HCT116 (cell line): ENCODE measurements around the gene GSTO2.

ENCODE experiments used
- CEBPB ChIP-seq: IDR thresholded peaks from 2 replicates; pipeline ENCODE4 v1.6.1; 2012; ENCODE audit warnings: low read depth
- EZH2 ChIP-seq: fragments of 200-600 bp; sonication (generic); IDR thresholded peaks from 2 replicates; pipeline ENCODE4 v1.6.1; 2017; ENCODE audit warnings: antibody characterized with exemption, mixed run types
- EZH2phosphoT487 ChIP-seq: fragments of 200-600 bp; IDR thresholded peaks from 2 replicates; pipeline ENCODE4 v1.6.1; 2018; ENCODE audit warnings: antibody characterized with exemption, borderline replicate concordance
- POLR2AphosphoS5 ChIP-seq: IDR thresholded peaks from 2 replicates; pipeline ENCODE4 v1.6.1; 2011; ENCODE audit warnings: mild to moderate bottlenecking, low read depth, low read length, moderate library complexity
- YY1 ChIP-seq: IDR thresholded peaks from 2 replicates; pipeline ENCODE4 v1.6.1; 2011; ENCODE audit warnings: low read length, low read depth, moderate library complexity, mild to moderate bottlenecking; ENCODE audit not compliant: insufficient replicate concordance; ENCODE audit errors: extremely low read depth
- TF ChIP-seq, protein P1 (sequence below), 3 experiments: fragments of 200-600 bp in 1 of 3; sonication (generic) in 1 of 3; IDR thresholded peaks in 2 of 3; conservative IDR thresholded peaks in 1 of 3; 2 replicates each; pipeline ENCODE4 v1.5.1; 2012 to 2017; ENCODE audit warnings: low read depth in 2 of 3, low read length in 2 of 3, antibody characterized with exemption in 1 of 3, borderline replicate concordance in 1 of 3, control low read depth in 1 of 3, mild to moderate bottlenecking in 1 of 3, mixed read lengths in 1 of 3, mixed run types in 1 of 3, moderate library complexity in 1 of 3; ENCODE audit not compliant: insufficient read depth in 1 of 3
- TF ChIP-seq, protein P2 (sequence below): IDR thresholded peaks from 2 replicates; pipeline ENCODE4 v1.6.1; 2012
- TF ChIP-seq, protein P3 (sequence below): IDR thresholded peaks from 2 replicates; pipeline ENCODE4 v1.6.1; 2012; ENCODE audit warnings: low read depth

DNA sequence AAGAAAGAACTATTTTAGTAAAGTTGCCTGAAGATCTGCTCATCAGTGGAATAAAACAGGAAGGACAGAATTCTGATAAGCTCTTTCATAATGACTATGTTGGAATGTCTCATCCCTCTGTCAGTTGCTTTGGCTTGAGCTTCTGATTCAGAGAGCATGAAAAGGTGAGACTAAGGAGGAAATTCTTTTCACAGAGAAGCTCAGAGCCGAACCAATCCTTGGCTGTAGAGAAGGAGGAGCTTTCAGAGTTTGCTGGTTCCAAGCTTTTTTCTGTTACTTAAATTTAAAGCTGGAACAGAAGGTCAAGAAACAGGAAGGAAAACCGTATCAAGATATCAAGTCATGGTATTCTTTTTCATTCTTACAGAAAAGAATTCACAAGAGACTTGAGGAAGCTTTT, 24.0 kb downstream of the GSTO2 start:
- TF ChIP-seq POLR2AphosphoS5 (no peak), EZH2 (no peak), YY1 (no peak), EZH2phosphoT487 (no peak), CEBPB (no peak)
- TF ChIP-seq, protein P1, sequence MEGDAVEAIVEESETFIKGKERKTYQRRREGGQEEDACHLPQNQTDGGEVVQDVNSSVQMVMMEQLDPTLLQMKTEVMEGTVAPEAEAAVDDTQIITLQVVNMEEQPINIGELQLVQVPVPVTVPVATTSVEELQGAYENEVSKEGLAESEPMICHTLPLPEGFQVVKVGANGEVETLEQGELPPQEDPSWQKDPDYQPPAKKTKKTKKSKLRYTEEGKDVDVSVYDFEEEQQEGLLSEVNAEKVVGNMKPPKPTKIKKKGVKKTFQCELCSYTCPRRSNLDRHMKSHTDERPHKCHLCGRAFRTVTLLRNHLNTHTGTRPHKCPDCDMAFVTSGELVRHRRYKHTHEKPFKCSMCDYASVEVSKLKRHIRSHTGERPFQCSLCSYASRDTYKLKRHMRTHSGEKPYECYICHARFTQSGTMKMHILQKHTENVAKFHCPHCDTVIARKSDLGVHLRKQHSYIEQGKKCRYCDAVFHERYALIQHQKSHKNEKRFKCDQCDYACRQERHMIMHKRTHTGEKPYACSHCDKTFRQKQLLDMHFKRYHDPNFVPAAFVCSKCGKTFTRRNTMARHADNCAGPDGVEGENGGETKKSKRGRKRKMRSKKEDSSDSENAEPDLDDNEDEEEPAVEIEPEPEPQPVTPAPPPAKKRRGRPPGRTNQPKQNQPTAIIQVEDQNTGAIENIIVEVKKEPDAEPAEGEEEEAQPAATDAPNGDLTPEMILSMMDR (IDR thresholded peaks at IDR 0.05 in 2 of 3, conservative IDR thresholded peaks at IDR 0.05 in 1 of 3; ENCODE audit: borderline replicate concordance in 1 of 3, insufficient read depth in 1 of 3, low read depth in 2 of 3, low read length in 2 of 3) = no peak
- TF ChIP-seq, protein P2, sequence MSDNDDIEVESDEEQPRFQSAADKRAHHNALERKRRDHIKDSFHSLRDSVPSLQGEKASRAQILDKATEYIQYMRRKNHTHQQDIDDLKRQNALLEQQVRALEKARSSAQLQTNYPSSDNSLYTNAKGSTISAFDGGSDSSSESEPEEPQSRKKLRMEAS = no peak
- TF ChIP-seq, protein P3, sequence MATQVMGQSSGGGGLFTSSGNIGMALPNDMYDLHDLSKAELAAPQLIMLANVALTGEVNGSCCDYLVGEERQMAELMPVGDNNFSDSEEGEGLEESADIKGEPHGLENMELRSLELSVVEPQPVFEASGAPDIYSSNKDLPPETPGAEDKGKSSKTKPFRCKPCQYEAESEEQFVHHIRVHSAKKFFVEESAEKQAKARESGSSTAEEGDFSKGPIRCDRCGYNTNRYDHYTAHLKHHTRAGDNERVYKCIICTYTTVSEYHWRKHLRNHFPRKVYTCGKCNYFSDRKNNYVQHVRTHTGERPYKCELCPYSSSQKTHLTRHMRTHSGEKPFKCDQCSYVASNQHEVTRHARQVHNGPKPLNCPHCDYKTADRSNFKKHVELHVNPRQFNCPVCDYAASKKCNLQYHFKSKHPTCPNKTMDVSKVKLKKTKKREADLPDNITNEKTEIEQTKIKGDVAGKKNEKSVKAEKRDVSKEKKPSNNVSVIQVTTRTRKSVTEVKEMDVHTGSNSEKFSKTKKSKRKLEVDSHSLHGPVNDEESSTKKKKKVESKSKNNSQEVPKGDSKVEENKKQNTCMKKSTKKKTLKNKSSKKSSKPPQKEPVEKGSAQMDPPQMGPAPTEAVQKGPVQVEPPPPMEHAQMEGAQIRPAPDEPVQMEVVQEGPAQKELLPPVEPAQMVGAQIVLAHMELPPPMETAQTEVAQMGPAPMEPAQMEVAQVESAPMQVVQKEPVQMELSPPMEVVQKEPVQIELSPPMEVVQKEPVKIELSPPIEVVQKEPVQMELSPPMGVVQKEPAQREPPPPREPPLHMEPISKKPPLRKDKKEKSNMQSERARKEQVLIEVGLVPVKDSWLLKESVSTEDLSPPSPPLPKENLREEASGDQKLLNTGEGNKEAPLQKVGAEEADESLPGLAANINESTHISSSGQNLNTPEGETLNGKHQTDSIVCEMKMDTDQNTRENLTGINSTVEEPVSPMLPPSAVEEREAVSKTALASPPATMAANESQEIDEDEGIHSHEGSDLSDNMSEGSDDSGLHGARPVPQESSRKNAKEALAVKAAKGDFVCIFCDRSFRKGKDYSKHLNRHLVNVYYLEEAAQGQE = no peak
